Measurements from ENCODE around the gene MYL12B. TPM values are rescaled to one million over a fixed set of nuclear protein-coding genes. Genes with fewer than 3 reads are reported as not detected.
"Not testable (repeated sequence)": the region's sequence is repeated elsewhere in the genome, so short reads cannot be mapped to it uniquely, and the experiment has no call there.

Gene MYL12B
- polyA plus RNA-seq, 3 donors: 681 to 738 (median 689) TPM

- DNase-seq (ENCODE audit: low read depth in 3 of 3, low spot score in 2 of 3): no peak
Observed at GRCh38 chr18:3257627-3258120, 4.3 kb upstream of the MYL12B start.

DNA sequence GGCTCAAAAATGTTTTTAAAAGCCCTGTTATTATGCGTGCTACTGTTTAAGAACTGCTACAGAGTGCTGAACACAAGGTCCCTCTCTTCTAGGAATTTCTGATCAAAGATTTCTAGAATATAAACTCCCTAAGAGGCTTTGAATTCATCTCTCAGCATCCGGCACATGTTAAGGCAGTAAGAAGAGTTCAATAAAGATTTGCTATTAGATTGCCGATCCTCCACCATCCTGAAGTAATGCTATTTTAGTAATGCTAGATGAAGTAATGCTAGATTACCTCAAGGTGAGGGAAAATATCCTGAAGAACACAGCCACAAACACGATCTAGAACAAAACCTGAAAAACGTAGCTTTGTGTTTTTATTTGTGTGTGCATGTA, 949 bp upstream of the MYL12B start:
- no peak for DNase-seq (ENCODE audit: low read depth in 3 of 3, low spot score in 2 of 3)

DNA sequence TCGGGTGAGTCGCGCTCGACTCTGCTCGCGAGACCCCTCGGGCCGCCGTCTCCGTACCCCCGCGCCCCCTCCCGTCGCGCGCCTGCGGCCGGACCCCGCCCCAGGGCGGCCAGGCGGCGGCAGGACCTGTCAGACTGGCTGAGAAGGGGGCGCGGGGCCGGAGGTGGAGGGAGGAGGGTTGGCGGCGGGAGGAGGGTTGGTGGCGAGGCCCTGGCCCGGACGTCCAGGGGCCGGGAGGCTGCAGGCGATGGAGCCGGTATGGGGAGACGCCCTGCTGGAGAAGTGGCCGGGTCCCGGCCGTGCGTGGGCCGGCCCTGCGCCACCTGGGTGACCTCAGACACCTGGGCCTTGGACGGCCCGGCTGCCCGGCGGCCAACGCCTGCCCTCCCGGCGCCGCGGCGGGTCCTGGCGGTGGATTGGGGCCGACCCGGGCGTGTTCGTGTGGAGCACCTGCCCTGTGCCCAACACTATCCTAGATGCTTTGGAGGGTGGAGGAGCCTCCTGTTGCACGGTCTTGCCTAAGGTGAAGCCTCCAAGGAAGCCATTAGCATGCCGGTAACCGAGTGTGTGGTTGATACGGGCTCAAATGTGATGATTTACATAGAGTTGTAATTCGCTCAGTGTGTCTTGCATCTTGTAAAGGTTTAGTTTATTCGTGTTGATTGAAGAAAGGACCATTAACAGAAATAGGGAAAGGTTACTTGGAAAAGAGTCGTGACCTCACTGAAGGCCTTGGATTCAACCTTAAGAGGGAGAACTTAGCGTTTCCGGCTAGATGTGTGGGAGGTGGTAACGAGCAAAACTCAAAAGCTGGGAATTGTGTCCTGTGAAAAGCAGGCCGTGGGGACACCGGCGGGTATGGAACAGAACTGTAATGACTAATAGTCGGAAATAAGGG, 550 bp downstream of the MYL12B start:
- DNase-seq (ENCODE audit: low read depth in 3 of 3, low spot score in 2 of 3): peak in 1 of 3 donors; percentile 45

DNA sequence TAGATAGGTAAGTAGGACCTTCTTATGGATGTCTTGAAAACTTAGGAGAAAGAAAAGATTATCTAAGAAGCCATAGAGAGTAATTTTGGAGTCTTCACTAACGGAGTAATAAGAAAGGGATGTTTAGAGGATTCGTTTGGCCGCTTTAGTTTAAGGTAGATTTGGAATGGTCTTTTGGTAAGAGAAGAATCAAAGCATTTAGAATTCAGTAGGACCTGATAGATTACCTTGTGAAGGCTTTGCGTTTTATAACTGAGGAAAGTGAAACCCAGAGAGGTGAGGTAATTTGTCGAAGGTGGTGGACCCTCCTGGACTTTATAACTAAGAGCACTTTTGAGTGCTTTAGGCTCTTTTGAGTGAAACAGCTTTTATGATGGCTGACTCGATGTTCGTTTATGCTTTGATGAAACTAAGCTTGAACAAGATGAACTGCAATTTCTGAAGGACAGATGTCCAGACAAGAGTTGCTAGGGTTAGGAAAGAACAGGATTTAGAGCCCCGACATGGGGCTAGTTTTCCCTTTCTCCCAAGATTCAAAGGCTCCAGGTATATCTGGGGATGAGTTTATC, 1.3 kb downstream of the MYL12B start:
- no peak for DNase-seq (ENCODE audit: low read depth in 3 of 3, low spot score in 2 of 3)

DNA sequence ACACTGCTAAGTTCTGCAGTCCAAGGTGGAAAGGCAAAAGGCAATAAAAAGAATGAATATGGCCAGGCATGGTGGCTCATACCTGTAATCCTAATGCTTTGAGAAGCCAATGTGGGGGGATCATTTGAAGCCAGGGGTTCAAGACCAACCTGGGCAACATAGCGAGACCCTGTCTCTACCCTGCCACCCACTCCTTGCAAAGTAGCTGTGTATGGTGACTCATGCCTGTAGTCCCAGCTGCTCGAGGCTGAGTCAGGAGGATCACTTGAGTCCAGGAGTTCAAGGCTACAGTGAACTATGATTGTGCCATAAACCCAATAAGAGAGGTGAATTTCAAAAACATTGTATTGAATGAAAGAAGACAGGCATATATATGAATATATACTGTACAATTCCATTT, 2.4 kb downstream of the MYL12B start:
- no peak for DNase-seq (ENCODE audit: low read depth in 3 of 3, low spot score in 2 of 3)

DNA sequence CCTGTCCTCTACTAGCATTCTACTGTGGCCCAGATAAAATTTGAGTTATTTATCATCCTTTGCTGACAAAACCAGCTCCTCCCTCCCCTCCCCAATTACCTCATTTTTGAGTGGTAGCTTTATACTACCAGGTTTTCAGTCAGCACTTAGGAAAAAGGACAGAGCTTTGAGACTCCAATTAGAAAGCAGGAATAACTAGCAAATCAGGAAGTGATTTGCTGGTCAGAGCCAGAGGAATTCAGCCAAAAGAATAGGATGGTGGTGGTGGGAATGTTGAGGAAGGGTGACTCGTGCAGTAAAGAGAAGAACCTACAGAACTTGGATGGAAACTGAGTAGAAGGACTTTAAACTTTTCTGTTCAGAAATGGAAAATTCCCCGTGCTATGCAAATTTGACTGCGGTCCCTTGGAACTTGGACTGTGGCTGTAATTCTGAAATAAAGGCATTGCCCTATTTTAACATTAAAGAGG, 3.7 kb downstream of the MYL12B start:
- no peak for DNase-seq (ENCODE audit: low read depth in 3 of 3, low spot score in 2 of 3)

DNA sequence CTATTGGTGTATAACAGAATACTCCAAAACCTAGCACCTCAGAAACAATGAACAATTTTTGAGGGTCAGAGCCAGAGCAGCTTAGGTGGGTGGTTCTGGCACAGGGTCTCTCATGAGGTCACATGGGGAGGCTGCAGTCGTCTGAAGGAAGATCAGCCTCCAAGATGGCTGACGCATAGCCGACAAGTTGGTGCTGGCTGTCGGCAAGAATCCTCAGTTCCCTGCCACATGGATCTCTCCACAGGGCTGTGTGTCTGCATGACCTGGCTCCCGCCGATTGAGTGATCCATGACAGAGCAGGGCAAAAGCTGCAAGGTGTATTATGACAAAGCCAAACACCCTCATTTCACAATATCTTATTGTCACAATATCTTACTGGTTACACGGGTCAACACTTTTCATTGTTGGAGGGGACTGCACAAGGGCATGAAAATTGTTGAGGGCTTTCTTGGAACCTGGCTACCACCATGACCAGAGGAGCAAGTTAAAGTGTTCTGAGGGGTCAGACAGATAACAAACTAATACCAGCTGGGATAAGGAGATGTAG, 4.2 kb downstream of the MYL12B start:
- DNase-seq (ENCODE audit: low read depth in 3 of 3, low spot score in 2 of 3): no peak

DNA sequence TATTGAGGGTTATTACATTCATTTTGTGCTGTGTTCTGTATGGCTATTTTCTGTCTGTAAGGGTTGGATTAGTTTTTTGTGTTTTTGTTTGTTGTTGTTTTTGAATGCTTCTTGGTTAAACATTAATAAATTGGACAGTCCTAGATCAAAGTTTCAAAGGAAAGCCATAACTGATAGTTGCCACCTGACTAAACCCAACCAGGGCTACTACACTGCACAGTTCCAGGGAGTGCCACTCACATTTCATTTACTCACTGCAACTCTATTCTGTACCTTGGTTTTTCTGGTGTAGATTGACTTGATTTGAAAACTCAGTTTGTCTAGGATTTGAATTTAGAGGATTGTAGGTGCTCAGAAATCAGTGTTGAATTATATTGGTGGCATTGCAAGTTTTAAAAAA, 6.4 kb downstream of the MYL12B start:
- no peak for DNase-seq (ENCODE audit: low read depth in 3 of 3, low spot score in 2 of 3)

GRCh38 chr18:3269241-3269913, 7.4 kb downstream of the MYL12B start:
- no peak for DNase-seq (ENCODE audit: low read depth in 3 of 3, low spot score in 2 of 3)

DNA sequence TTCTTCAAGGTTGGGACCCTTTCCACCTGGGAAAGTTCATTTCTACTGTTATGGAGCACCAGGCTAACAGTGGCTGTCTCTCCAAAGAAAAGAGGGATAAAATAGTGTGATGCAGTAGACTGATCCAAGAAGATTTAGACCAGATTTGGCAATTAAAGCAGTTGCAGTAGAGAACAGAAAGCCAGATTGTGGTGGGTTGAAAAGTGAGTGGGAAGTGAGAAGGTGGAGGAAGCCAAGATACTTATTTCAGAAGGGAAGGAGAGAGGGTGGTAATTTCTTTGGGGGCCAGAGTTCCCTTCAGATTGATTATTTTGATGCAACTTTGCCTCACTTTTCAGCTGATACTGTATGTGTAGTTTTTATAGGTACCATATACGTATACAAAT, 8.0 kb downstream of the MYL12B start:
- no peak for DNase-seq (ENCODE audit: low read depth in 3 of 3, low spot score in 2 of 3)

GRCh38 chr18:3273042-3273441, 11.1 kb downstream of the MYL12B start:
- DNase-seq (ENCODE audit: low read depth in 3 of 3, low spot score in 2 of 3): no peak

GRCh38 chr18:3277643-3278213, 15.8 kb downstream of the MYL12B start:
- DNase-seq (ENCODE audit: low read depth in 3 of 3, low spot score in 2 of 3): not testable (repeated sequence)

DNA sequence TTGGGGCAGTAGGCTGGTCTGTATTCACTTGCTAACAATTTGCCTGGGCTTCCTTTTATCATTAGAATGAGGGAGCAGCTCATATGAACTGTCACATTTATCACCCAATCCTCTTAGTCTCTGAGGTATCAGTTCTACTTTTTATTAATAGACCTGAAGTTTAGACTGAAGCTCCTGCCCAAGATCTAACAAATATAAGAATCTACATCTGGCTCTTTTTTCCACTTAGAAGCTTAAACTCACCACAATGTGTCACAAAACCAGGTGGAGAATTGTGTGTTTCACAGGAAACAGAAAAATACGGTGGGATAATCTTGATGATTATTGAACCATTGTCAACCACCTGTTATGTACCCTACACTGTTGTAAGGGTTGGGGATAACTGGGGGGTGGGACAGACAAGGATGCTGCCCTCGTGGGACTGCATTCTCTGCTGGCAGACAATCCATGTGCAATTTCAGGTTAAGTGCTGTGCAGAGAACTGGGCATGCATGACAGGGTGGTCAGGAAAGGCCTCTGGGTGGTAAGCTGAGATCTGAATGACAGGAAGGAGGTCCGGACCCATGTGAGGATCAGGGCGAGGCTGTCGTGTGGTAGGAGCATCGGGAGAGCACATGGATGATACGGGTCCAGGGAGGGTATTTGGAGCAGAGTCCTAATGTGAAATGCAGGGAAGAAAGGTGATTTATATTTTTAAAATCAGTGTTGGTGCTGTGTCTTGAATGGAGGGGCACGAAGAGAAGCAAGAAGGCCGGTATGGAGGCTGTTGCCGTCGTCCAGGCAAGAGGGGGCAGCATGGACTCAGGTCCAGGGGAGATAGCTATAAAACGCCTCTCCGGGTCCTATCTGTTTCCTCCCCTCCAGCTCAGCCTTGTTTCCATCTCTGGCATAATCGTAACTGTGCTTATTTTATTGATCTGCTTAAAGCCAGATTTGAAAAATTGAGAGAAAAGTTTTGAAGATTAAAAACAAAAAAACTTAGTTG, 17.6 kb downstream of the MYL12B start:
- DNase-seq (ENCODE audit: low read depth in 3 of 3, low spot score in 2 of 3): no peak

DNA sequence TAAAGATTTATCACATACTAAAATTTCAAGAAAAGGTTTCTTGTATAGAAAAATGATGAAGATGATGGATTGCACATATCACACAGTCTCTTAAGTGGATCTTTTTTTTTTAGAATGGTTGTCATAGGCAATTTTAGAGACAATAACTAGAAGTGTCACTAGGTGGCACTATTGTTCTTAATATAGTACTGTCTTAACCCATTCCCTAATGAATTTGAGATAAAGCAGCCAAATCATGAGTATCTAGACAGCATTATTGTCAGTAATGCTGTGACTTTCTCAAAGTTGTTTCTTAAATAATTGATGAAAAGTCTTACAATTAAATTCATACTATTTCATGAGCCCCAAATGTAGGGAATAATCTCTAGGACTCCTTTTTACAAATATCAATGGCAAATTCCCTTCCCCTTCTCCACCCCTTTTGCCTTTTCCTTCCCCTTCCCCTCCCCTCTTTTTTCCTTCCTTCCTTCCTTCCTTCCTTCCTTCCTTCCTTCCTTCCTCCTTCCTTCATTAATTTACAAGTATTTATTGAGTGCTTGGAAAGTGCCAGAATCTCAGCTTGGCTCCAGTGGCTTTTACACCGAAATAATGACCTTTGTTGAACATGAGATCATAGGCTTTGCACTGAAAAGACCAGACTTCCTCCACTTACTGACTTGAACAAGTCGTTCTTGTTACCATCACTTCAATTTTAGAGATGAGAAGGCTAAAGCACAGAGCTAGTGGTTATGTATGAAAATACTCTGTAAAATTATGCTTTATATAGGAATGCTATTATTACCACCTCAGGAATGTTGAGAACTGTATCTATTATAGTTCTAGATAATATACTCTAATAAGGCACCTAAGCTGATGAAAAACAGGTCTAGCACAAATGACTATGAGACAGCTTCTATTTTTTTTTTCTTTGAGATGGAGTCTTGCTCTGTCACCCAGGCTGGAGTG, 19.8 kb downstream of the MYL12B start:
- peak; percentile 68 to 83 (median 71) for DNase-seq (ENCODE audit: low read depth in 3 of 3, low spot score in 2 of 3)

GRCh38 chr18:3283253-3283863, 21.4 kb downstream of the MYL12B start:
- no peak for DNase-seq (ENCODE audit: low read depth in 3 of 3, low spot score in 2 of 3)

- DNase-seq (ENCODE audit: low read depth in 3 of 3, low spot score in 2 of 3): no peak
Observed at GRCh38 chr18:3283908-3284307, 22.0 kb downstream of the MYL12B start.

- no peak for DNase-seq (ENCODE audit: low read depth in 3 of 3, low spot score in 2 of 3)
Observed at GRCh38 chr18:3284501-3284900, 22.6 kb downstream of the MYL12B start.

DNA sequence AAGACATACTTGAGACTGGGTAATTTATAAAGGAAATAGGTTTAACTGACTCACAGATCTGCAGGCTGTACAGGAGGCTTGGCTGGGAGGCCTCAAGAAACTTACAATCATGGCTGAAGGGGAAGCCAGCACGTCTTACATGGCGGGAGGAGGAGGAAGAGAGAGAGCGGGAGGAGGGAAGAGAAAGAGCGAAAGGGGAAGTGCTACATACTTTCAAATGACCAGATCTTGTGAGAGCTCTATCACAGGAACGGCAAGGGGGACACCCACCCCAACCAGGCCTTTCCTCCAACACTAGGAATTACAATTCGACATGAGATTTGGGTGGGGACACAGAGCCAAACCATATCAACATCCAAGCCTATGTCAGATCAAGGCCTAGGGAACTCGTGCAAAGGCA, 24.2 kb downstream of the MYL12B start:
- no peak for DNase-seq (ENCODE audit: low read depth in 3 of 3, low spot score in 2 of 3)
